ENCODE results near the gene NPAS4. TPM values are rescaled to one million over a fixed set of nuclear protein-coding genes. Genes with fewer than 3 reads are reported as not detected.
A peak's percentile ranks its signal among the peaks of the same experiment; 100 is the strongest.
"Not testable (repeated sequence)": the region's sequence is repeated elsewhere in the genome, so short reads cannot be mapped to it uniquely, and the experiment has no call there.

NPAS4 gene
- total and polyA plus RNA-seq, 2 donors, result 1.6 to 2.4 TPM

- no peaks in the 10 kb centered on the region for H3K36me3 ChIP-seq (ENCODE audit: insufficient read depth)
- H3K4me1 ChIP-seq (ENCODE audit: insufficient read depth), result no peaks in the 10 kb centered on the region
- 87% methylated on average over 4 of the region's 4 CpGs for WGBS
- H3K27ac ChIP-seq (ENCODE audit: low read depth), result no peak overlapping the region
- DNase-seq (ENCODE audit: extremely low spot score), result no peak
- no peak overlapping the region for H3K4me3 ChIP-seq (ENCODE audit: low read depth, low read length)
These were observed 30.8 kb downstream of the NPAS4 start for GRCh38 chr11:66451663-66452062.

GRCh38 chr11:66454247-66454646, 33.4 kb downstream of the NPAS4 start:
- 39% methylated on average over 6 of the region's 6 CpGs for WGBS
- Histone ChIP-seq H3K27ac (ENCODE audit: low read depth) (no peak overlapping the region), H3K4me3 (ENCODE audit: low read depth, low read length) (no peak overlapping the region), H3K4me1 (ENCODE audit: insufficient read depth) (no peaks in the 10 kb centered on the region), H3K36me3 (ENCODE audit: insufficient read depth) (no peaks in the 10 kb centered on the region)
- no peak for DNase-seq (ENCODE audit: extremely low spot score)

GRCh38 chr11:66454828-66455227, 34.0 kb downstream of the NPAS4 start:
- Histone ChIP-seq H3K27ac (ENCODE audit: low read depth) (no peak overlapping the region), H3K36me3 (ENCODE audit: insufficient read depth) (no peaks in the 10 kb centered on the region), H3K4me3 (ENCODE audit: low read depth, low read length) (no peak overlapping the region), H3K4me1 (ENCODE audit: insufficient read depth) (no peaks in the 10 kb centered on the region)
- DNase-seq (ENCODE audit: extremely low spot score), result no peak
- 45% methylated on average over 3 of the region's 3 CpGs for WGBS

- H3K4me3 ChIP-seq (ENCODE audit: low read depth, low read length), result no peak overlapping the region
- H3K36me3 ChIP-seq (ENCODE audit: insufficient read depth), result no peaks in the 10 kb centered on the region
- H3K4me1 ChIP-seq (ENCODE audit: insufficient read depth), result no peaks in the 10 kb centered on the region
- H3K27ac ChIP-seq (ENCODE audit: low read depth), result no peak overlapping the region
- 88% methylated on average over 6 of the region's 6 CpGs for WGBS
- DNase-seq (ENCODE audit: extremely low spot score), result no peak
These were observed 37.0 kb downstream of the NPAS4 start for GRCh38 chr11:66457826-66458225.

- Histone ChIP-seq H3K36me3 (ENCODE audit: insufficient read depth) (no peaks in the 10 kb centered on the region), H3K4me3 (ENCODE audit: low read depth, low read length) (no peak overlapping the region), H3K4me1 (ENCODE audit: insufficient read depth) (no peaks in the 10 kb centered on the region), H3K27ac (ENCODE audit: low read depth) (no peak overlapping the region)
- DNase-seq (ENCODE audit: extremely low spot score), result no peak
- WGBS, result 47% methylated on average over 5 of the region's 5 CpGs
These were observed 38.4 kb downstream of the NPAS4 start for GRCh38 chr11:66459138-66459778.

- DNase-seq (ENCODE audit: extremely low spot score), result no peak
- Histone ChIP-seq H3K4me3 (ENCODE audit: low read depth, low read length) (no peak overlapping the region), H3K27ac (ENCODE audit: low read depth) (no peak overlapping the region), H3K4me1 (ENCODE audit: insufficient read depth) (no peaks in the 10 kb centered on the region), H3K36me3 (ENCODE audit: insufficient read depth) (no peaks in the 10 kb centered on the region)
These were observed 41.2 kb downstream of the NPAS4 start for GRCh38 chr11:66462010-66462409.

GRCh38 chr11:66462911-66463310, 42.1 kb downstream of the NPAS4 start:
- Histone ChIP-seq H3K4me3 (ENCODE audit: low read depth, low read length) (no peak overlapping the region), H3K4me1 (ENCODE audit: insufficient read depth) (peaks cover 2% of the 10 kb centered on the region), H3K27ac (ENCODE audit: low read depth) (no peak overlapping the region), H3K36me3 (ENCODE audit: insufficient read depth) (no peaks in the 10 kb centered on the region)
- DNase-seq (ENCODE audit: extremely low spot score), result no peak
- 94% methylated on average over 3 of the region's 3 CpGs for WGBS

- not testable (repeated sequence) for H3K4me1 ChIP-seq (ENCODE audit: insufficient read depth)
These were observed 43.3 kb downstream of the NPAS4 start for GRCh38 chr11:66464116-66464515.

GRCh38 chr11:66464916-66465315, 44.1 kb downstream of the NPAS4 start:
- peaks cover 3% of the 10 kb centered on the region for H3K4me1 ChIP-seq (ENCODE audit: insufficient read depth)

More at GRCh38 chr11:66464116-66464515, 43.3 kb downstream of the NPAS4 start:
- WGBS, result 87% methylated on average over 5 of the region's 5 CpGs
- not testable (repeated sequence) for H3K36me3 ChIP-seq (ENCODE audit: insufficient read depth); DNase-seq (ENCODE audit: extremely low spot score); H3K27ac ChIP-seq (ENCODE audit: low read depth); H3K4me3 ChIP-seq (ENCODE audit: low read depth, low read length)

GRCh38 chr11:66465373-66466224, 44.8 kb downstream of the NPAS4 start:
- Histone ChIP-seq H3K36me3 (ENCODE audit: insufficient read depth) (no peaks in the 10 kb centered on the region), H3K4me1 (ENCODE audit: insufficient read depth) (peaks cover 3% of the 10 kb centered on the region), H3K27ac (ENCODE audit: low read depth) (no peak overlapping the region), H3K4me3 (ENCODE audit: low read depth, low read length) (peak overlapping the region; percentile 86)
- no peak for DNase-seq (ENCODE audit: extremely low spot score)
- 43% methylated on average over 19 of the region's 19 CpGs for WGBS

More at GRCh38 chr11:66464916-66465315, 44.1 kb downstream of the NPAS4 start:
- DNase-seq (ENCODE audit: extremely low spot score), result no peak
- 81% methylated on average over 1 of the region's 1 CpG for WGBS
- Histone ChIP-seq H3K36me3 (ENCODE audit: insufficient read depth) (no peaks in the 10 kb centered on the region), H3K4me3 (ENCODE audit: low read depth, low read length) (no peak overlapping the region), H3K27ac (ENCODE audit: low read depth) (no peak overlapping the region)

- Histone ChIP-seq H3K4me3 (ENCODE audit: low read depth, low read length) (peak within 1 kb of the TSS; percentile 86), H3K4me1 (ENCODE audit: insufficient read depth) (peaks cover 3% of the 10 kb centered on the region), H3K27ac (ENCODE audit: low read depth) (peak within 1 kb of the TSS; percentile 84), H3K36me3 (ENCODE audit: insufficient read depth) (no peaks in the 10 kb centered on the region)
- WGBS, result 2% methylated on average over 63 of the region's 63 CpGs
- DNase-seq (ENCODE audit: extremely low spot score), result peak; percentile 83
These were observed 45.6 kb downstream of the NPAS4 start, which contains the start of gene PELI3 for GRCh38 chr11:66466225-66467033. TSS of gene PELI3 (plus strand) at chr11:66466905. CDS start at chr11:66468129, 1,224 bp downstream.

- Histone ChIP-seq H3K4me3 (ENCODE audit: low read depth, low read length) (peak overlapping the region; percentile 86), H3K4me1 (ENCODE audit: insufficient read depth) (peaks cover 3% of the 10 kb centered on the region), H3K36me3 (ENCODE audit: insufficient read depth) (no peaks in the 10 kb centered on the region), H3K27ac (ENCODE audit: low read depth) (peak overlapping the region; percentile 30)
- WGBS, result 1% methylated on average over 72 of the region's 72 CpGs
- no peak for DNase-seq (ENCODE audit: extremely low spot score)
These were observed 46.3 kb downstream of the NPAS4 start for GRCh38 chr11:66467034-66467659.

GRCh38 chr11:66467756-66468155, 46.9 kb downstream of the NPAS4 start:
- 48% methylated on average over 6 of the region's 6 CpGs for WGBS
- peak overlapping the region; percentile 86 for H3K4me3 ChIP-seq (ENCODE audit: low read depth, low read length)
- no peaks in the 10 kb centered on the region for H3K36me3 ChIP-seq (ENCODE audit: insufficient read depth)
- DNase-seq (ENCODE audit: extremely low spot score), result no peak
- H3K4me1 ChIP-seq (ENCODE audit: insufficient read depth), result peaks cover 3% of the 10 kb centered on the region
- H3K27ac ChIP-seq (ENCODE audit: low read depth), result no peak overlapping the region
